Activated naive CD4-positive, alpha-beta T cell treated with anti-CD3 and anti-CD28 coated beads, Interleukin-2, amount 10 ng/mL, durations not matched to agents 7 days and 5 days (primary cell): ENCODE data around the gene SMG7.

Source experiments
- CTCF ChIA-PET: fragments of 350-600 bp; sonication (Branson Sonifier 250); formaldehyde crosslinking; loops from one replicate; lab custom pipeline; 2021; ENCODE audit warnings: antibody characterized with exemption; lab: Charles Lee
- DNase-seq: peaks from one replicate; pipeline ENCODE4 v3.0.0-alpha.2; 2020
- H3K27ac Mint-ChIP-seq: one replicate; pipeline ENCODE4 v1.8.0; 2021; ENCODE audit warnings: mild to moderate bottlenecking, moderate library complexity, mixed read lengths
- H3K27me3 Mint-ChIP-seq: one replicate; pipeline ENCODE4 v1.8.0; 2021; ENCODE audit warnings: mild to moderate bottlenecking, mixed read lengths
- H3K36me3 Mint-ChIP-seq: one replicate; pipeline ENCODE4 v1.8.0; 2021; ENCODE audit warnings: mixed read lengths
- H3K4me1 Mint-ChIP-seq: one replicate; pipeline ENCODE4 v1.8.0; 2021; ENCODE audit warnings: mixed read lengths
- H3K4me3 Mint-ChIP-seq: one replicate; pipeline ENCODE4 v1.8.0; 2021; ENCODE audit warnings: mild to moderate bottlenecking, moderate library complexity, mixed read lengths
- H3K9me3 Mint-ChIP-seq: one replicate; pipeline ENCODE4 v1.8.0; 2021; ENCODE audit warnings: mixed read lengths

Gene SMG7

DNA sequence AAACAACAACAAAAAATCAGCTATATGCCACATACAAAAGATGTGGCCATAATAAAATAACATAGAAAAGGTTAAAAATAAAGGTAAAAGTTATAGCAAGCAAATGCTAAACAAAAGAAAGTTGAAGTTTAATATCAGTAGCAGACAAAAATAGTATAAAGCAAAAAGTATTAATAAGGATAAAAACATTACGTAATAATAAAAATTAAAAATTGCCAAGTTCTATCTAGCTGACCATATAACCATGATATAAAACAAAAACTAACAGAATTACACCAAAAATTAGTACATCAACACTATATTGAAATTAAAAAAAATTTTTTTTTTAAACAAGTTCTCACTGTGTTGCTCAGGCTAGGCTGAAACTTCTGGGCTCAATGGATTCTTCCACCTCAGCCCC is 15.5 kb upstream of the SMG7 start:
- no peak overlapping the region for H3K4me3 Mint-ChIP-seq

DNA sequence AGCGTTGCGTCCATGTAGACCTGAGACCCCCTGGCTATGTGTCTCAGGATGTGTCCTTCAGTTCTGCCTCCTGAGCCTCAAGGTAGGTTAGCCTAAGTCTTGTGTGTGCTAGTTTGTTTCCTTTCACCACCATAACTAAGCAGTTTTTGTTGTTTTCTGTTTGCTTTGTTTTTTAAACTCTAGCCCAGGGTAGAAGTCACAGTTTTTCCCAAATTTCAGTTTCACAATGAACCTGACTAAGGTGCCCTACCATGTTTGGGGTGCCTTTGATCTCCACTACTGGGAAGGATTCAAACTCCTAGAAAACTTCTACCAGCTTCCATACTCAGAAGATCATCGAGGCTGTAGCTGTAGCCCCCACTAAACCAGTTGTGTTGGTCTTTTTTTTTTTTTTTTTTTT is 14.8 kb upstream of the SMG7 start:
- peaks cover 38% of the 10 kb centered on the region for H3K27me3 Mint-ChIP-seq
- no peak for DNase-seq
- H3K27ac Mint-ChIP-seq: no peak overlapping the region

More for the DNA sequence above, 15.5 kb upstream of the SMG7 start:
- Mint-ChIP-seq H3K27ac (no peak overlapping the region), H3K36me3 (no peaks in the 10 kb centered on the region), H3K27me3 (peaks cover 35% of the 10 kb centered on the region), H3K4me1 (peaks cover 3% of the 10 kb centered on the region), H3K9me3 (no peaks in the 10 kb centered on the region)
- CTCF ChIA-PET: no interaction called here
- DNase-seq: no peak

DNA sequence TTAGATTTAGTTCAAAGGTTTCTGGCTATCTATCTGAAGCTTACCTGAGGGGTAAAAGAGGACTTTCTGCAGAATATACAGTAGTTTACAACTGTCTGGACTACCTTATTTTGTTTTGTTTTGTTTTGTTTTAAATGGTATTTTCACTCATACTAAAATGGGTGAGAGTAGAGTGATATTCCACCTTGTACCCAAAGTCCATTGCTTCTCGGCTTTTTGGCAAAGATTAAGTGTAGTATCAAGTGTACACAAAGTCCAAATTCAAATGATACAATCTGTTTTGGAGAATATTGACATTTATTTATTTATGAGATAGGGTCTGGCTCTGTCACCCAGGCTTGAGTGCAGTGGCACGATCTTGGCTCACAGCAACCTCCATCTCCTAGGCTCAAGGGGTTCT is 11.7 kb upstream of the SMG7 start:
- Mint-ChIP-seq H3K4me3 (no peak overlapping the region), H3K27ac (no peak overlapping the region), H3K36me3 (no peaks in the 10 kb centered on the region), H3K27me3 (peaks cover 46% of the 10 kb centered on the region), H3K9me3 (no peaks in the 10 kb centered on the region), H3K4me1 (peaks cover 3% of the 10 kb centered on the region)
- CTCF ChIA-PET: interaction anchor here (0.7 kb wide), 1 partner anchor 1390 kb away, joined by 3 read pairs; no protein-coding TSS in a partner anchor
- DNase-seq: no peak

More for the DNA sequence above, 14.8 kb upstream of the SMG7 start:
- Mint-ChIP-seq H3K4me3 (no peak overlapping the region), H3K9me3 (no peaks in the 10 kb centered on the region), H3K4me1 (peaks cover 3% of the 10 kb centered on the region), H3K36me3 (no peaks in the 10 kb centered on the region)
- CTCF ChIA-PET: no interaction called here

DNA sequence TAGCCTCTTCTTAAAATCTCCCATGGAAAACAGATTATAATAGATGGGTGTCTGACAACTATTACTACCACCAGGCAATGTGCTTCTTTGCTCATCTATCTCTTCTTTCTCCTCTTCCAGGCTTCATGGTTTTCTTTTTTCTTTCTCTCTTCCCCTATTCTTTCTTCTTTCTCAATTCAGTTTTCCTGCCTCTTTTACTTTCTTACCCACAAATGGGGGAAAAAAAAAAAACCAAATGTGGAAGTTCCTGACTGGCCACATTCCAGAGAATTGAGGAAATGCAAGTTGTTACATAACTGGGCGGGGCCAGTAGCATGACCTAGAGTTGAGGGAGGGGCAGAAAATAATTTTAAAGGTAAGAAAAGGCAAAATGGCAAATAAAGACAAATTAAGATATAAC is 10.9 kb upstream of the SMG7 start:
- H3K36me3 Mint-ChIP-seq: no peaks in the 10 kb centered on the region
- H3K4me1 Mint-ChIP-seq: peaks cover 3% of the 10 kb centered on the region
- H3K27me3 Mint-ChIP-seq: peaks cover 49% of the 10 kb centered on the region
- CTCF ChIA-PET: interaction anchor here (1.8 kb wide), 1 partner anchor 193 kb away, joined by 4 read pairs; no protein-coding TSS in a partner anchor
- DNase-seq: no peak
- H3K4me3 Mint-ChIP-seq: no peak overlapping the region
- no peak overlapping the region for H3K27ac Mint-ChIP-seq
- no peaks in the 10 kb centered on the region for H3K9me3 Mint-ChIP-seq

DNA sequence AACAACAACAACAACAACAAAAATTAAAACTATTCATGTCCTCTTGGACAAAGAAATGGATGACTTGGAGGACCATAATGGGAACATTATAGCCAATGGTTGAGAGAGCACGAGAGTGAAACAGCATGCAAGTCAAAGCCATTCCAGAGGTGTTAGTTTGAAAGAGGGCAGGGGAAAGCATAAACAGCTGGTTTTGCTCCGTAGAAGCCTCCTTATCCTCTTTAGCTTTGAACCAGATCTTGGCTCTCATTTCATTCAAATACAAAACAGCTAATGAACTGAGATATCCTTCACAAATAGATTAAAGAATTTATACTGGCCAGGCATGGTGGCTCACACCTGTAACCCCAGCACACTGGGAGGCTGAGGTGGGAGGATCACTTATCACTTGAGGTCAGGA is 8.7 kb upstream of the SMG7 start:
- Mint-ChIP-seq H3K27me3 (peaks cover 40% of the 10 kb centered on the region), H3K36me3 (no peaks in the 10 kb centered on the region), H3K27ac (no peak overlapping the region), H3K4me3 (no peak overlapping the region), H3K4me1 (peaks cover 3% of the 10 kb centered on the region), H3K9me3 (no peaks in the 10 kb centered on the region)
- CTCF ChIA-PET: interaction anchor here (1.5 kb wide), 1 partner anchor 452 kb away, joined by 3 read pairs; no protein-coding TSS in a partner anchor
- DNase-seq: no peak

DNA sequence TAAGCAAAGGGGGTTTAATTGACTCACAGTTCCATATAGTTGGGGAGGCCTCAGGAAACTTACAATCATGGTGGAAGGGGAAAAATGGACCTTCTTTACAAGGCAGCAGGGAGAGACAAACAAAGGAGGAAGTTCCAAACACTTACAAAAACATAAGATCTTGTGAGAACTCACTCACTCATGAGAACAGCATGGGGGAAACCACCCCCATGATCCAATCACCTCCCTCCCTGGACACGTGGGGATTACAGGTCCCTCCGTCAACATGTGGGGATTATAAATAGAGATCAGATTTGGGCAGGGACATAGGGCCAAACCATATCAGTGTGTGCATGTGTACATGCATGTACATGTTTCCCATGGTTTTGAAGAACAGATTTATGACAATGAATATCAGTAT is 5.5 kb upstream of the SMG7 start:
- H3K27me3 Mint-ChIP-seq: peaks cover 24% of the 10 kb centered on the region

DNA sequence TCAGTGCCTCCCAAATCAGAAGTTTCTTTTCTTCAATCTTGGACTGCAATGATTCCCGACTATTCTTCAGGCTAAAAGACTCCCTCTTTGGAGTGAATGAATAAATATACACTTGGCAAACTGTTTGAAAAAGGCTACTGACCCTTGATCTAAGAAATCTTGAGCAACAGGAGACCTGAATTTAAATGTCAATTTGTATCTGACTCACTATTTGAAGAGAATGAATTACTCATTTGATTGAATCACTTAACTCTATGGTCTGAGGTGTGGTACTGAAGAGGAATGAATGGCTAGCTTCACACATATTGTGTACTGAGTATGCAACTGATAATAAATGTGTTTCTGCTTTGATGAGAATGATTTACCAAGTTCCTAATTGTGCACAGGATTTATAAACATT is 4.6 kb upstream of the SMG7 start:
- CTCF ChIA-PET: interaction anchor here (0.5 to 1.3 kb wide), 3 partner anchors 72 to 534 kb away, joined by 3 to 4 read pairs (median 3); no protein-coding TSS in a partner anchor

More for the DNA sequence above, 5.5 kb upstream of the SMG7 start:
- Mint-ChIP-seq H3K4me1 (peaks cover 10% of the 10 kb centered on the region), H3K36me3 (no peaks in the 10 kb centered on the region), H3K27ac (no peak overlapping the region), H3K4me3 (no peak overlapping the region), H3K9me3 (no peaks in the 10 kb centered on the region)
- DNase-seq: no peak
- CTCF ChIA-PET: no interaction called here

DNA sequence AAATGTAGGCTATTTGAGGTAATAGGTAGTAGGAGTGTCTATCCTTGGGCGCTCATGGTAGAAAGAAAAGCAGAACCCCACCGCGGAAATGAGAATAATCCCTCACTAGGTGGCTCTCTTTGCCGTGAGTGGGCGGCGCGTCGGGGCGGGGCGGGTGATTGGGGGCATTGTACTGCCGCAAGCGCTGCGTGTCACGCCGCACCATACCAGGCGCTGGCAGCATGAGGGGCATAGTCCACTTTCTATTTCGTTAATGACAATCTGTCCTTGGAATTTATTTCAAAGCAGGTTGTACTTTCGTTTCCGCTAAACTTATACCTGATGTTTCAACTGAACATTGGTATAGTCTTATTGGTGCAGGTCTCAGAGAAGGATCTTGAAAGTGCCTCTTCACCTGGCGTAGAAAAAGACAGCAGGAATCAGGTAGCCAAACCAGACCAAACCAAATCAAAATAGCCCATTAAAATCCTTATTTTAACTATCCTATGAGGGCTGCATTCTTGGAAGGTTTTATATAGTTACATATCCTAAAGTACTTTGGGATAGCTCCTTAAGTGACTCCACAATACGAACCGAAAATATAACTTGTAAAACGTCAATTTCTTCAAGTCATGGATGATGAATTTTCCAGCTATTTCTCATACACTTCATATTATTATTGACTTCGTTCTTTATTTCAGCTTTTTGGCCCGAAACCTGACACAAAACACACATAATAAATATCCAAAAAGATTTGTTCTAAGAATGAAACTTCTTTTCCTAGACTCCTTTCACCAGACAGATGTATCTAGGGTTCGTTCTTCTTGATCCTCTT is 1.9 kb upstream of the SMG7 start:
- peaks cover 26% of the 10 kb centered on the region for H3K4me1 Mint-ChIP-seq
- DNase-seq: peak; percentile 93
- H3K9me3 Mint-ChIP-seq: no peaks in the 10 kb centered on the region
- H3K36me3 Mint-ChIP-seq: peaks cover 11% of the 10 kb centered on the region
- peak overlapping the region; percentile 93 for H3K27ac Mint-ChIP-seq
- peak overlapping the region; percentile 79 for H3K4me3 Mint-ChIP-seq
- CTCF ChIA-PET: interaction anchor here (0.7 to 1.5 kb wide), 15 partner anchors 10 to 445 kb away, joined by 3 to 8 read pairs (median 3); partner anchors contain the start of gene APOBEC4
- peaks cover 13% of the 10 kb centered on the region for H3K27me3 Mint-ChIP-seq

More for the DNA sequence above, 4.6 kb upstream of the SMG7 start:
- Mint-ChIP-seq H3K27ac (no peak overlapping the region), H3K36me3 (no peaks in the 10 kb centered on the region), H3K4me3 (no peak overlapping the region), H3K9me3 (no peaks in the 10 kb centered on the region), H3K4me1 (peaks cover 10% of the 10 kb centered on the region), H3K27me3 (peaks cover 24% of the 10 kb centered on the region)
- DNase-seq: no peak

DNA sequence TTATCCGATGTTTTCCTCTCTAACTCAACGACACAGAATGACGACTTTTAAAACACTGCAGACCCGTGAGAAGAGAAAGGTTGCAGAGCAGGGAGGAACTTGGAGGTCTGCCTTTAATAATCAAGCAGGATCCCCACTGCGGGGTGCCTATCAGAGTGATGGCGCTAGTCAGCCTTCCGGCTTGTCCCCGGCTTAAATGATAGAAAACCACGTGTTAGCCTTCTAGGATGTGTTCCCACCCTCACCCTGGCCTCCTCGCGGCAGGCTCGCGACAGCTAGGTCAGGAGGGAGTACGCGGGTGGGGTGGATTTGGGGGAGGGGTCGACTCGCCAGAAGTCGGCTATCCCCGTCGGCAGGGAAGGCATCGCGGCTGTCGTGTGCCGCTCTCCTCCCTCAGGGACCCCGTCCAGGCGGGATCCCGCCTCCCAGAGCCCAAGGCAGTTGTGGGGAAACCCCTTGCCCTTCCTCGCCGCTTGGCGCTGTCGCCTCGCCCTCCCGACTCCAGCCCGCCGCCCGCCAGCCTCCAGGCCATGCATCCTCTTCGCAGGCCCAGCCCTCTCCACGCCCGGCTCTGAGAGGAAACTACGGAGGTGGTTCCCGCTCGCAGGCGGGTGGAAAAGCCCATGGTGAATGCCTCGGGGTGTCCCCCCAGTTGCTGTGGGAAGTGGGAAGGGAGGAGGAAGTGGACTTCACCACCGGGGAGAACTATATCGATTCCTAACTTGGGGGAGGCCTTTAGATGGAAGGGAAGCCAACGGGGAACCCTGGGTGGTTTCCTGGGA is 1.1 kb upstream of the SMG7 start:
- no peaks in the 10 kb centered on the region for H3K9me3 Mint-ChIP-seq
- H3K36me3 Mint-ChIP-seq: peaks cover 11% of the 10 kb centered on the region
- peak; percentile 77 for DNase-seq
- CTCF ChIA-PET: interaction anchor here (0.7 to 1.6 kb wide), 15 partner anchors 10 to 445 kb away, joined by 3 to 8 read pairs (median 3); partner anchors contain the start of gene APOBEC4
- peaks cover 26% of the 10 kb centered on the region for H3K4me1 Mint-ChIP-seq
- H3K4me3 Mint-ChIP-seq: peak overlapping the region; percentile 79
- H3K27ac Mint-ChIP-seq: peak overlapping the region; percentile 93
- peaks cover 11% of the 10 kb centered on the region for H3K27me3 Mint-ChIP-seq

DNA sequence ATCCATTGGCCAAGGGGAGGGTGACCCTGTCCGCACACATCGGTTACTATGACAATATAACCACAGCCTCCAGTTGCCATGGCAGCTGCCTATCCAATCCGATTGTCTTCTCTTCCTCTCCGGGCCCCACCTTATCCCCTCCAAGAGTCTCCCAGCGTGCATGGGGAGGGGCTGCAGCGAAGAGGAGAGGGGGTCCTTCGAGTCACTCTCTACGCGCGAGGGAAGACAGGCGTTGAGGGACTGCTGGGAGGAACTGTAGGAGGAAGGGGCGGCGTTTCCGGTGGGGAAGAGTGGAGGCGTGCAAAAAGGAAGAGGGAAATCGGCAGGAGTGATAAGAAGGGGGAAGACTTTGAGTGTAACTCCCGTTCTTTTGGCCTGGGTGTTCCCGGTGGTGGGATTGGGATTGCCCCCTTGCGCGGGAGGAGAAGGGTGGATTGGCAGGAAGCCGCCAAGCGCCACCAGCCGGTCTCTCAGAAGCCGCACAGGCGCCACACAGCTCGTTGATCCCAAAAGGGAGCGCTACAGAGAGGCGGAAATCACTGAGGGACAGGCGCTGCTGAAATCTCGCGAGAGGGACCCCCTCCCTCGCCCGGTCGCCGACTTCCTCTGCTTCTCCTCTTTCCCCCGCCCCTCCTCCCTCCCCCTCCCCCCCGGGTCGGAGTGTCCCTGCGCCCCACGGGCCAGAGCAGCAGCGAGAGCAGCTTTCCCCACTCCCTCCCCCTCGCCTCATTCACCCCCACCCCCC is 384 bp upstream of the SMG7 start:
- DNase-seq: peak; percentile 98
- Mint-ChIP-seq H3K27me3 (peaks cover 5% of the 10 kb centered on the region), H3K4me1 (peaks cover 26% of the 10 kb centered on the region), H3K4me3 (peak overlapping the region; percentile 79), H3K9me3 (no peaks in the 10 kb centered on the region), H3K27ac (peak overlapping the region; percentile 93), H3K36me3 (peaks cover 11% of the 10 kb centered on the region)
- CTCF ChIA-PET: interaction anchor here (1.6 kb wide), 1 partner anchor 161 kb away, joined by 5 read pairs; no protein-coding TSS in a partner anchor

DNA sequence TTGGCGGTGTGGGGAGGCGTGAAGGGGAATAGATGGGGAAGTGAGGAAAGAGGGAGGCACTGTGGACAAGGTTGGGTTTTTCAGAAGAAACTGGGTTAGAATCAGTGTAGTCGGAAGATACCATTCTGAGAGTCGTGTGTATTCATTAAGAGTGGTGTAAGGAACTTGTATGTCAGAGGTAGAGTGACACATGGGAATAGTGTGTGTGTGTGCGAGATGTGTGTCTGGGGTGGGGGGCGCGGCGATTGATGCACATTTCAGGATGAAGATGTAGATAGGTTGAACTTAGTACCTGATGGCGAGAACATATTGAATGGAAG is 878 bp downstream of the SMG7 start:
- DNase-seq: no peak
- Mint-ChIP-seq H3K9me3 (no peaks in the 10 kb centered on the region), H3K27ac (peak overlapping the region; percentile 93), H3K27me3 (peaks cover 5% of the 10 kb centered on the region), H3K4me1 (peaks cover 31% of the 10 kb centered on the region), H3K36me3 (peaks cover 11% of the 10 kb centered on the region), H3K4me3 (peak overlapping the region; percentile 79)
- CTCF ChIA-PET: interaction anchor here (0.9 to 1.6 kb wide), 2 partner anchors 48 to 159 kb away, joined by 3 to 5 read pairs; no protein-coding TSS in a partner anchor

DNA sequence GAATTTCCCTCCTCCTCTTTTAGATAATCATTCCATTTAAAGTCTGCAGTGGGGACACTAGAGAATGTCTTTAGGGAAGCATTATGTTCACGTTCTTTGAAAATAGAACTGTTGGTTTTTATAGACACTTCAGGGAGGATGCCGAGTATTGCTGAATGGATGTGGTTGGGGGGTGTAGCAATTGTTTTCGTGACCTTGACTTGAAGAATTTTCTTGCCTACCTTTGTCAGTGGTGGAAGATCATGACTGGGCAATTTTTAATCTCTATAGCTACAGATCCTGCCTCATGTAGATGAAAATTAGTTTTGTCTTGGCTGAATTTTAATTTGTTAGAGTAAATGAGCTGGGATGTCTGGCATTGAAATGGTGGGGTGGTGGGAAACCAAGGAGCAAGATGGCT is 3.8 kb downstream of the SMG7 start:
- Mint-ChIP-seq H3K9me3 (no peaks in the 10 kb centered on the region), H3K4me1 (peaks cover 50% of the 10 kb centered on the region), H3K4me3 (no peak overlapping the region), H3K27me3 (peaks cover 5% of the 10 kb centered on the region), H3K27ac (no peak overlapping the region), H3K36me3 (peaks cover 28% of the 10 kb centered on the region)
- no peak for DNase-seq
- CTCF ChIA-PET: no interaction called here

DNA sequence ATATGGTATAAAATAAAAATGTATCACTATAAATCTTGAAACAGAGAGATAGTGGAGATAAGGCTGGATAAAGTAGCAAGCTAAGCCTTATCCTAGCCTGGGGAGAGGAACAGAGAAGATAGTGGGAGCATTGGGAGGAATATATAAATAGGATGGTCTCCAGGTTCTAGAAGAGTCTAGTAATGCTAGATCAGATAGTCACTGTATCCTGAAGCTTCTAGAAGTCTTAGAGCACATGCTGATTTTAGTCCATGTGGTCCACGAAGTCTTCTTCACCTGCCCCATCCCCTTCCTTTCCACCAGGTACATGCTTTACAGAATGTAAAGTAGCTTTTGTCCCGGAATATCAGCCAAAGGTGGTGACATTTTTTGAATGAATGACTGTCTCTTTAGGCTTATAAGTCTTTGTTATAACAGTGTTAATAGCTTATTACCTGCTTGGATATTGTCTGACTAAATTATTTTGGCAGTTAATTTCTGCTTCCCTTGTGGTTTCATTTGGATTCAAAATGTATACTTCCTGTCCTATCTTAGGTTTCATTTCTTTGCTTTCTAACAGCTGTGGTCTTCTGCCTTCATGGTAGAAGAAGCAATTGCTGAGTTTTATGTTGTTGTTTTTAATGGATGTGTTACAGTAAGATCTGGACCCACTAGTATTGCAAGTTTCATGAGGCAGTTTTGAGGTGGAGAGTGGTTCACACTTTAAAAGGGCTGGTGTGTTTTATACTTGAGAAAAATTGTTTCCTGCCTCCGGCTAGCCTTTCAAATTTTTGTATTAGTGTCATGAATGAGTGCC is 5.9 kb downstream of the SMG7 start:
- Mint-ChIP-seq H3K27me3 (no peaks in the 10 kb centered on the region), H3K9me3 (no peaks in the 10 kb centered on the region), H3K4me1 (peaks cover 61% of the 10 kb centered on the region), H3K36me3 (peaks cover 29% of the 10 kb centered on the region), H3K4me3 (peak overlapping the region; percentile 53), H3K27ac (peak overlapping the region; percentile 88)
- DNase-seq: no peak
- CTCF ChIA-PET: interaction anchor here (0.6 to 1.8 kb wide), 5 partner anchors 9 to 112 kb away, joined by 3 to 5 read pairs (median 3); partner anchors contain the start of gene NCF2
